ENCODE results near the gene HBA2.
A peak's percentile ranks its signal among the peaks of the same experiment; 100 is the strongest.

HBA2 gene

DNA sequence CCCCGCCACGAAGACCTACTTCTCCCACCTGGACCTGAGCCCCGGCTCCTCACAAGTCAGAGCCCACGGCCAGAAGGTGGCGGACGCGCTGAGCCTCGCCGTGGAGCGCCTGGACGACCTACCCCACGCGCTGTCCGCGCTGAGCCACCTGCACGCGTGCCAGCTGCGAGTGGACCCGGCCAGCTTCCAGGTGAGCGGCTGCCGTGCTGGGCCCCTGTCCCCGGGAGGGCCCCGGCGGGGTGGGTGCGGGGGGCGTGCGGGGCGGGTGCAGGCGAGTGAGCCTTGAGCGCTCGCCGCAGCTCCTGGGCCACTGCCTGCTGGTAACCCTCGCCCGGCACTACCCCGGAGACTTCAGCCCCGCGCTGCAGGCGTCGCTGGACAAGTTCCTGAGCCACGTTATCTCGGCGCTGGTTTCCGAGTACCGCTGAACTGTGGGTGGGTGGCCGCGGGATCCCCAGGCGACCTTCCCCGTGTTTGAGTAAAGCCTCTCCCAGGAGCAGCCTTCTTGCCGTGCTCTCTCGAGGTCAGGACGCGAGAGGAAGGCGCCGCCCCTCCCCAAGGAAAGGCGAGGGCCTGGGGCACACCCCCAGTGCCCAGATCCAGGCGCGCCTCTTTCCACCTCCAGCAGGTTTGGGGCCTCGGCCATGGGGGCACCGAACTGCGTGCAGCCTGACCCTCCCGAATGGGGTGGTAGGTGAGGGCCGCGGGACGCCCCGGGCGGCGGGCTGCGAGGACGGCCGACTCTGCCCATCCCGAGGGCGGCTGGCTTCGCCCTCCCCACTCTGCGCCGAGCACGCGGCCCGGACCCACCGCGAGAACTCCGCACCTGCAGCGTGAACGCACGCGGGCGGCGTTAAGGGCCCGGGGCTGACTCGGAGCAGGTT is 8.2 kb downstream of the HBA2 start:
- no peak for TF ChIP-seq GLIS3 (CRISPR knock-in tag; IDR thresholded peaks at IDR 0.05)
- no peak for TF ChIP-seq RARB (CRISPR knock-in tag; IDR thresholded peaks at IDR 0.05)
- 0 out of 2 replicates have a peak, but pooled peaks have one; percentile 9 for TF ChIP-seq CSDC2 (CRISPR knock-in tag; IDR thresholded peaks at IDR 0.05)
- ATAC-seq = peak; percentile 83

DNA sequence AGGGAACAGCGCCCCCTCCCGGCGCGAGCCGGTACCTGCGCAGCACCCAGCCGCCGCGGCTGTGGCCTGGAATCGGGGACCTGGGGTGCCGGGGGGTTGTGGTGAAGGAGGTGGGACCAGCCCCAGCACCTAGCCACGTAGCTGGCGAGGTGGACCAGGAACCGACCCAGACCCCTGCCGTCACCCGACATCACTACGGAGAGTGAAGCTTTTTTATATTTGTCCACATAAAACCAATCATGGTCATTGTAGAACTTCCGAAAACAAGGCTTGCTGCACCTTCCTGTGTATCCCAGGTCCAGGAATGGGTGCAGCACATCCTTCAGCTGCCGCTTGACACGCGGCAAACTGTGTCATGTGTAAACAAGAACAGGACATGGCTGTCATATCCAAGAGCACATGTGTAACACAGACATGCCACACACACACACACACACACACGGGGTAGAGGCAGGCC is 8.9 kb downstream of the HBA2 start:
- ATAC-seq = peak; percentile 2; the same call in 1 of the 3 replicates

GRCh38 chr16:183005-183404 is 10.3 kb downstream of the HBA2 start:
- ATAC-seq = no peak
- TF ChIP-seq RARB (CRISPR knock-in tag; IDR thresholded peaks at IDR 0.05) (no peak), ZNF8 (CRISPR knock-in tag; IDR thresholded peaks at IDR 0.05) (no peak), TSHZ2 (CRISPR knock-in tag; IDR thresholded peaks at IDR 0.05) (no peak), ZFP30 (CRISPR knock-in tag; IDR thresholded peaks at IDR 0.05) (no peak), POU6F1 (CRISPR knock-in tag; IDR thresholded peaks at IDR 0.05; ENCODE audit: borderline replicate concordance, low read depth) (no peak), PPARA (CRISPR knock-in tag; IDR thresholded peaks at IDR 0.05; ENCODE audit: borderline replicate concordance) (no peak), OSR1 (CRISPR knock-in tag; IDR thresholded peaks at IDR 0.05) (no peak), ESRRG (CRISPR knock-in tag; IDR thresholded peaks at IDR 0.05) (no peak), ZNF70 (CRISPR knock-in tag; IDR thresholded peaks at IDR 0.05) (no peak), PATZ1 (CRISPR knock-in tag; IDR thresholded peaks at IDR 0.05; ENCODE audit: borderline replicate concordance) (no peak), TOX (CRISPR knock-in tag; IDR thresholded peaks at IDR 0.05; ENCODE audit: borderline replicate concordance) (no peak), ZNF565 (CRISPR knock-in tag; conservative IDR thresholded peaks at IDR 0.05; ENCODE audit: low read depth) (no peak), ARNTL (CRISPR knock-in tag; IDR thresholded peaks at IDR 0.05; ENCODE audit: borderline replicate concordance, low read depth) (no peak), ISL1 (CRISPR knock-in tag; IDR thresholded peaks at IDR 0.05) (no peak), GLIS3 (CRISPR knock-in tag; IDR thresholded peaks at IDR 0.05) (no peak), SNAI2 (CRISPR knock-in tag; IDR thresholded peaks at IDR 0.05) (no peak), ZFP3 (CRISPR knock-in tag; IDR thresholded peaks at IDR 0.05) (no peak), CSDC2 (CRISPR knock-in tag; IDR thresholded peaks at IDR 0.05) (no peak)
- TF ChIP-seq, protein P1, sequence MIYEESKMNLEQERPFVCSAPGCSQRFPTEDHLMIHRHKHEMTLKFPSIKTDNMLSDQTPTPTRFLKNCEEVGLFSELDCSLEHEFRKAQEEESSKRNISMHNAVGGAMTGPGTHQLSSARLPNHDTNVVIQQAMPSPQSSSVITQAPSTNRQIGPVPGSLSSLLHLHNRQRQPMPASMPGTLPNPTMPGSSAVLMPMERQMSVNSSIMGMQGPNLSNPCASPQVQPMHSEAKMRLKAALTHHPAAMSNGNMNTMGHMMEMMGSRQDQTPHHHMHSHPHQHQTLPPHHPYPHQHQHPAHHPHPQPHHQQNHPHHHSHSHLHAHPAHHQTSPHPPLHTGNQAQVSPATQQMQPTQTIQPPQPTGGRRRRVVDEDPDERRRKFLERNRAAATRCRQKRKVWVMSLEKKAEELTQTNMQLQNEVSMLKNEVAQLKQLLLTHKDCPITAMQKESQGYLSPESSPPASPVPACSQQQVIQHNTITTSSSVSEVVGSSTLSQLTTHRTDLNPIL (CRISPR knock-in tag; IDR thresholded peaks at IDR 0.05; ENCODE audit: low read depth) = no peak

More for the DNA sequence above, 8.9 kb downstream of the HBA2 start:
- peak; percentile 68; the same call in 1 of the 2 replicates for TF ChIP-seq GLIS3 (CRISPR knock-in tag; IDR thresholded peaks at IDR 0.05)
- TF ChIP-seq POU6F1 (CRISPR knock-in tag; IDR thresholded peaks at IDR 0.05; ENCODE audit: borderline replicate concordance, low read depth) = no peak

Measured in SK-N-SH treated with all-trans-retinoic acid at 6 μM for 48 hours (cell line).